Adrenal gland (tissue), 5 donors: ENCODE results near the gene CUEDC1.

ENCODE experiments used
- POLR2A ChIP-seq, 2 donors: fragments of 450-650 bp; IDR thresholded peaks; one replicate each; pipeline ENCODE4 v1.6.1; 2017; ENCODE audit warnings: antibody characterized with exemption in 2 of 2, mild to moderate bottlenecking in 2 of 2, moderate library complexity in 1 of 2
- TF ChIP-seq, protein P1 (sequence below), 6 experiments: fragments of 450-650 bp in 4 of 6; fragments of 200-600 bp in 2 of 6; sonication (generic) in 1 of 6; IDR thresholded peaks; 1 replicate in 5 of 6; 2 replicates in 1 of 6; pipeline versions ENCODE4 v1.5.1 to v1.8.0; 2016 to 2021; ENCODE audit warnings: antibody characterized with exemption in 6 of 6, mild to moderate bottlenecking in 2 of 6, moderate library complexity in 1 of 6
- donor health status: DM: no; HTN: no; CAD: no.

DNA sequence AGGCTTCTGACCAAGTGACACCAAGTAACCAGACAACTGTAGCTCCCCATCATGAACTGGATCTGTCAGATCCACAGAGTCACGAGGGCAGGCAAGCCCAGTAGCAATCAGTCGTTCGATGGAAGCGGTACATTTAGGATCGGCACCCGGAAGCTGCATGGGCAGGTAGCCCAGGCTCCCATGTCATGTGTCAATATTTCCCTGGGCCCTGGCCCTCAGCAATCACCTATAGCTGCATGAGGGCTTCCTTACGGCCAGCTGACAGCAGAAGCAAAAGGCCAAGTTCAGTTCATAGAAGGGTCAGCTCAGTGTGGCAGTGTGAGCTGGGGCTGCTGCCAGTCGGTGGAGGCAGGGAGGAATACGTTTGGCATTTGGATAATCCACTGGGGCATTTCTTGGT is 137.1 kb downstream of the CUEDC1 start:
- TF ChIP-seq, protein P1, sequence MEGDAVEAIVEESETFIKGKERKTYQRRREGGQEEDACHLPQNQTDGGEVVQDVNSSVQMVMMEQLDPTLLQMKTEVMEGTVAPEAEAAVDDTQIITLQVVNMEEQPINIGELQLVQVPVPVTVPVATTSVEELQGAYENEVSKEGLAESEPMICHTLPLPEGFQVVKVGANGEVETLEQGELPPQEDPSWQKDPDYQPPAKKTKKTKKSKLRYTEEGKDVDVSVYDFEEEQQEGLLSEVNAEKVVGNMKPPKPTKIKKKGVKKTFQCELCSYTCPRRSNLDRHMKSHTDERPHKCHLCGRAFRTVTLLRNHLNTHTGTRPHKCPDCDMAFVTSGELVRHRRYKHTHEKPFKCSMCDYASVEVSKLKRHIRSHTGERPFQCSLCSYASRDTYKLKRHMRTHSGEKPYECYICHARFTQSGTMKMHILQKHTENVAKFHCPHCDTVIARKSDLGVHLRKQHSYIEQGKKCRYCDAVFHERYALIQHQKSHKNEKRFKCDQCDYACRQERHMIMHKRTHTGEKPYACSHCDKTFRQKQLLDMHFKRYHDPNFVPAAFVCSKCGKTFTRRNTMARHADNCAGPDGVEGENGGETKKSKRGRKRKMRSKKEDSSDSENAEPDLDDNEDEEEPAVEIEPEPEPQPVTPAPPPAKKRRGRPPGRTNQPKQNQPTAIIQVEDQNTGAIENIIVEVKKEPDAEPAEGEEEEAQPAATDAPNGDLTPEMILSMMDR (IDR thresholded peaks at IDR 0.05), result no peak
- TF ChIP-seq POLR2A (IDR thresholded peaks at IDR 0.05), result no peak
